ENCODE data around the gene KCNIP1. TPM values are rescaled to one million over a fixed set of nuclear protein-coding genes. Genes with fewer than 3 reads are reported as not detected.

Gene KCNIP1
- total RNA-seq, 1 donor = not detected

DNA sequence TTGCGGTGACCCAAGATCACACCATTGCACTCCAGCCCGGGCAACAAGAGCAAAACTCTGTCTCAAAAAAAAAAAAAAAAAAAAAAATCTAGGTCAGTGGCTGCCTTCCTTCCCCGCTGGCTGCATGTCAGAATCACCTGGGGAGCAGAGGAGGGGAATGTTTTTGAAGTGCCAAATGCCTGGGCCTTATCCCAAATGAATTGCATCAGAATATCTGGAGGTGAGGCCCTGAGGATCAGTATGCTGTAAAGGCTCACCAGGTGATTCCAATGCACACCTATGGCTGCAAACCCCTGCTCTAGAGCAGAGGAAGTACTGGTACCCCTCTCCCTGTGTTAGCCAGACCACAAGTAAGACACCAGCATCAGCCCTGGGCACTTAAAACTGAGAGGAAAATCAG is 235.0 kb downstream of the KCNIP1 start:
- H3K4me1 ChIP-seq (ENCODE audit: insufficient read depth, low read length) = no peaks in the 10 kb centered on the region
- H3K27me3 ChIP-seq (ENCODE audit: insufficient read depth, low read length) = peaks cover 2% of the 10 kb centered on the region
- H3K4me3 ChIP-seq (ENCODE audit: low read length) = no peak overlapping the region
- H3K9me3 ChIP-seq (ENCODE audit: low read depth, low read length) = no peaks in the 10 kb centered on the region

DNA sequence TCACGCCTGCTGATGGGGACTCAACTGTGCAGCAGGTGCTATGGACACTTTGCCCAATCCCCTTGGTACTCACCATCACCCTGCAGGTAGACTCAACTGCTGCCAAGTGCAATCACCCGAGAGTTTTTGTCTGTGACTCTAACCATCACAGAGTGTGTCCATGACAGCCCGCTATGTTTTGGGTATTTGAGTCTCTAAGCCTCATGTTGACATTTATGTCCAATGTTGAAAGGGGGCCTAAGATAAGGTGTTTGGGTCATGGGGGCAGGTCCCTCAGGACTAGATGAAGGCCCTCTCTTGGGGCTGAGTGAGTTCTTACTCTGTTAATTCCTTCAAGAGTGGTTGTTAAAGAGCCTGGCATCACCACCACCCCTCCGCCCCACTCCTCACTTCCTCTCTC is 235.6 kb downstream of the KCNIP1 start:
- Histone ChIP-seq H3K4me1 (ENCODE audit: insufficient read depth, low read length) (no peaks in the 10 kb centered on the region), H3K4me3 (ENCODE audit: low read length) (no peak overlapping the region), H3K9me3 (ENCODE audit: low read depth, low read length) (no peaks in the 10 kb centered on the region), H3K27me3 (ENCODE audit: insufficient read depth, low read length) (peaks cover 5% of the 10 kb centered on the region)

DNA sequence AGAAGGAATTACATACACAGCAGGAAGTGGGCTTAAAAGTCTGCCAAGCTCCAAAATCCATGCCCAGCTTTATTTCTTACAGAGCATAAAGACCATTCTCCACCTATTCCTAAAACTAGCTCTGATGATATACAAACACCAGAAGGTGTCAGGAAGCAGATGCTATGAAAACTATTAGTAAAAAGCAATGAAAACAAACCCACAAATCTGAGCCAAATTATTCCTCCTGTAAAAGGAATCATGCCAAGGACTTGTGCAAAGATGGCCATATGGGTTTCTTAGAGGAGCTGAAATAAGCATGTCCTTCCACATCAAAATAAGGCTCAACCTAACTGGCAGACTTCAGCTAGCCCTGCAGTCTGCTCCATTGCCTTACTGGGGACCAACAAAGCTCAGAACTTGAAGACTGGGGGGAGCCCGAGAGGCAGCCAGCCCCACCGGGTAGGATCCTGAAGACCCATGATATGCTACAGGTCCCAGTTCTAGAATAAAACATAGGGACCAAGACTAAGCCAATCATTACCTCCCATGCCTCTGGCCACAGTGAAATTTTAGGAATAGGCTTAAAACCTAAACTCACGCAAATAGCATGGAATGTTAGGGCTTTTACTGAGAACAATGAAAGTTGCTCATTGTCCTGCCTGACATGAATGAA is 236.9 kb downstream of the KCNIP1 start:
- Histone ChIP-seq H3K9me3 (ENCODE audit: low read depth, low read length) (no peaks in the 10 kb centered on the region), H3K4me1 (ENCODE audit: insufficient read depth, low read length) (no peaks in the 10 kb centered on the region), H3K27me3 (ENCODE audit: insufficient read depth, low read length) (peaks cover 10% of the 10 kb centered on the region), H3K4me3 (ENCODE audit: low read length) (no peak overlapping the region)

DNA sequence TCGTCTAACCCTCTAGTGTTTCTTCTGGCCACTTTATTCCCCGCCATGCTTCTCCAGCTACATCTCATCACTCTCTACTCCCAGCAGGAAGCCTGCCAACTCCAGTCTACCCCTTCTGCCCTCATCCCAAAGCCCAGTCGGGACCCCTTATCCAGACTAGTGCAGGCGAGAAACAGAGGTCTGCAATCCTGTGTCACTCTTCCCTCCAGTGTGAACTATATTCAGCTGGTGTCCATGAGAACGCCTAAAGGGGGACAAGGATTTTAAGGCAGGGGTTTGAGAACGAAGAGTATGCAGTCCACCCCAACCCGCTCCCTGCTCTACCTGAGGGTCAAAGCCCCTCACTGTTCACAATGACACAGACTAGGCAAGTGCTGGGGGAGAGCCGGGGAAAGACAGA is 238.0 kb downstream of the KCNIP1 start:
- peaks cover 10% of the 10 kb centered on the region for H3K27me3 ChIP-seq (ENCODE audit: insufficient read depth, low read length)
- H3K9me3 ChIP-seq (ENCODE audit: low read depth, low read length) = no peaks in the 10 kb centered on the region
- H3K4me1 ChIP-seq (ENCODE audit: insufficient read depth, low read length) = no peaks in the 10 kb centered on the region
- H3K4me3 ChIP-seq (ENCODE audit: low read length) = no peak overlapping the region

DNA sequence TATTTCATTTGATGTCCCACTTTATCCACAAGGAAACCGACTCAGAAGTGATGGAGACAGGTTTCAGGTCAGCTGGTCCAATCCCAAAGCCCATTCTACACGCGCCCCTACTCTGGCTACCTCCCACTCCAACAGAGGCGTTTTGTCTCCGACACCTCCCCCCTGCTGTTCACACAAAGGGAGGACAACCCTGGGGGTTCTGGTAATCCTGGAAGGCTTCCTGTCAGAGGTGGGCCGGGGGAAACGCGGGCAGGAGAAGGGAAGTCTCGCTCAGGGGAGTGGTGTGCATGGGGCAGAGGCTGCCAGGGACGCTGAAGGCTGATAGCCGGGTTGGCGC is 240.0 kb downstream of the KCNIP1 start:
- Histone ChIP-seq H3K27me3 (ENCODE audit: insufficient read depth, low read length) (peaks cover 10% of the 10 kb centered on the region), H3K4me3 (ENCODE audit: low read length) (no peak overlapping the region), H3K4me1 (ENCODE audit: insufficient read depth, low read length) (no peaks in the 10 kb centered on the region), H3K9me3 (ENCODE audit: low read depth, low read length) (no peaks in the 10 kb centered on the region)

DNA sequence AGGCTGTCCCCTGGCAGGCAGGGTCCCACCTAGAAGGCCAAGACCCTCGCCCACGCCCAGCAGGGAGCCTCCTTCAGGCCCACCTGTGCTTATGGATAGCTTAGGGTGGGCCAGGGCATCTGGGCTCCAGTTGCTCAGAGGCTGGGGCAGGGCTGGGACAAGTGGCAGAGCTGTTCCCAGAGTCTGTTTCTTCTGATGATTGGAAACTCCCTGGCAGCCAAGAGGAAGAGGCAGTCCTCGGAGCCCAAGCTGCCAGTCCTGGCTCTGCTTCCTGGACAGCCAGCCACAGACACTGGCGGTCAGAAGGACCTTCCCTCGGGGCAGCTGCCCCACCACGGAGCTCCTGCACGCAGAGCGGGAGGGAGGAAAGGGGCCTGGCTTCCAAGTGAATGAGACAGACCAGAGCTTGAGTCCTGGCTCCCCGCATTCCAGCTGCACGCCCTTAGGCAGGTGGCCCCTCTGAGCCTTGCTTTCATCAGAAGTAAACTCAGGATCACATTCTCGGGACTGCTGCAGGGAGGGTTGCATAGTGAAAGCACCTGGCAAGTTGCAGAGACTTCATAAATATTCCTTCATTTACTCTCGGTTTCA is 241.8 kb downstream of the KCNIP1 start:
- H3K4me3 ChIP-seq (ENCODE audit: low read length) = no peak overlapping the region
- H3K27me3 ChIP-seq (ENCODE audit: insufficient read depth, low read length) = peaks cover 10% of the 10 kb centered on the region
- H3K4me1 ChIP-seq (ENCODE audit: insufficient read depth, low read length) = no peaks in the 10 kb centered on the region
- H3K9me3 ChIP-seq (ENCODE audit: low read depth, low read length) = no peaks in the 10 kb centered on the region

DNA sequence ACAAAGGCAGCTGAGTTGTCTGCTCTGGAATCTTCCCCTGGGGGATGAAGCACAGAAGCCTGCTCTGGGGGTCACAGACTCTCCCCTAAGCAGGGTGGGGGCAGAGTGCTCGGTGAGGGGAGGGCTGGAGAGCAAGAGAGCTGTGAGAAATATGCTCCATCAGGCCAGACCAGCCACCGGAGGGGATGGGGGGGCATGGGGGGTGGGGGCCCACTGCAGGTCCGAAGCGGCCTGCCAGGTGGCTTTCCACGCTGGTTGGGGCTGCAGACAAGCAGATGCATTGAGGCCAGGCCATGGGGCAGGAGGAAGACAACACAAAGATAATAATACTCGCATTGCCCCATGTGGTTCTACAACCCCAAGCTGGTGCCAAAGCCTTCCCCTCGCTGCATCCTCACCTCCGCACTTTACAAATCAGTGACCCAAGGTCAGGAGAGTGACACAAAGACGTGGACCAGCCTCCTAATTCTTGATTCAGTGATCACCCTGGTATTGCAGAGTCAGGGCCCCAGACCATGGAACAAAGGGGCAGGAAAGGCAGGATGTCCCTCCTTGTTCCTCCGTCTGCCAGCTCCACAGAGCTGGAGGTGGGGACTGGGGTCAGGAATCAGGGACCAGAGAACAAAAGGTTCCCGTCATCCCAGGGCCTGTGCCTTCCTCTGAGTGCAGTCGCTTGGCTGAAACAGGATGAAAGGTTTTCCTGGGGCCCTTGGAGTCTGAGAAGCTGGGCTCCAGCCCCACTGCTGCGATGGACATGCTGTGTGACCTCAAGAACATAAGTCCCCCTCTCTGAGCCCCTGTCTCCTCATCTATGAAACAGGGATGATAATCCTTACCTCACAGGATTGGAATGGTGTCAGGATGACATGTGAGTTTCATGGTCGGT is 242.5 kb downstream of the KCNIP1 start:
- no peaks in the 10 kb centered on the region for H3K4me1 ChIP-seq (ENCODE audit: insufficient read depth, low read length)
- H3K27me3 ChIP-seq (ENCODE audit: insufficient read depth, low read length) = peaks cover 10% of the 10 kb centered on the region
- no peak overlapping the region for H3K4me3 ChIP-seq (ENCODE audit: low read length)
- no peaks in the 10 kb centered on the region for H3K9me3 ChIP-seq (ENCODE audit: low read depth, low read length)

DNA sequence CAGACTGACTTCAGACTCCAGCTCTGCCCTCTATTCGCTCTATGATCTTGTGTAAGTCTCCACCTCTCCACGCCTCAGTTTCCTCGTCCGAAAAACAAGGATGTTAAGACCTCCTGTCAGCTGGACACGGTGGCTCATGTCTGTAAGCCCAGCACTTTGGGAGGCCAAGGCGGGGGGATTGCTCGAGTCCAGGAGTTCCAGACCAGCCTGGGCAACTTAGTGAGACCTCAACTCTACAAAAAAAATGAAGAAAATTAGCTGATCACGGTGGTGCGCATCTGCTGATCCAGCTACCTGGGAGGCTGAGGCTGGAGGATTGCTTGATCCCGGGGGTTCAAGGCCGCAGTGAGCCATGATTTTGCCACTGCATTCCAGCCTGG is 243.1 kb downstream of the KCNIP1 start:
- no peaks in the 10 kb centered on the region for H3K9me3 ChIP-seq (ENCODE audit: low read depth, low read length)
- H3K4me3 ChIP-seq (ENCODE audit: low read length) = no peak overlapping the region
- no peaks in the 10 kb centered on the region for H3K4me1 ChIP-seq (ENCODE audit: insufficient read depth, low read length)
- peaks cover 10% of the 10 kb centered on the region for H3K27me3 ChIP-seq (ENCODE audit: insufficient read depth, low read length)

DNA sequence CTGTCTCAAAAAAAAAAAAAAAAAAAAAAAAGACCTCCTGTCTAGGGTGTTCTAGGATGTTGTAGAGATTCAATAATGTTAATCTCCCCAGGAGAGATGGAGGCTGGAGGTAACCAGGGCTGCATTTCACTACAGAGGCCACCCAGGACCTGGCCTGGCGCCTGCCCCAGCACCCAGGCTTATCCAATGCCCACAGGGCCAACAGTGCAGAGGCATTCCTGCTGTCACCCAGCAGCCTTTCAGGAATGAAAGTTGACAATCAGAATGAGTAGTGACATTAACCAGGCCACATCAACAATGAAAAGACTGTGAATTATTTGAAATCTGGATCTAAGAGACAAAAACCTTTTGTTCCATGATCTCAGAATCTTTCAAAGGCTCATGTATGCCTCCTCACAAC is 243.5 kb downstream of the KCNIP1 start:
- no peaks in the 10 kb centered on the region for H3K4me1 ChIP-seq (ENCODE audit: insufficient read depth, low read length)
- no peak overlapping the region for H3K4me3 ChIP-seq (ENCODE audit: low read length)
- peaks cover 10% of the 10 kb centered on the region for H3K27me3 ChIP-seq (ENCODE audit: insufficient read depth, low read length)
- H3K9me3 ChIP-seq (ENCODE audit: low read depth, low read length) = no peaks in the 10 kb centered on the region

DNA sequence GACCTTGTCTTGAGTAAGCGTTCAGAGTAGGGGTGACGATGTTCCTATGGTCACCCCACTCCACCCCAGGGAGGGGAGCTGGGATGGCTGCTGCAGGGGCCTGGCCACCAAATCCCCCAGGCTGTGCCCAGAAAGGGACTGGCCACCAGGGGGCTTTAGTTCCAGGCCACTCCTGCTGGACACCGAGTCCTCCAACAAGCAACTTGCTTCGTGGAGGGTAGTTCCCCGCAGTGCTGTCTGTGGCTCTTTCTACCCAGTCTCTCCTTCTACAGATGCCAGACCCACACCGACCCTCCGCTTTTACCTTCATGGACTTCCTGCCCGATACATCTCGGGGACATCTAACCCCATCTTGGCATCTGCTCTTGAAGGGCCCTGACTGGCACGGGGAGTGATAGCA is 244.0 kb downstream of the KCNIP1 start:
- no peak overlapping the region for H3K4me3 ChIP-seq (ENCODE audit: low read length)
- H3K9me3 ChIP-seq (ENCODE audit: low read depth, low read length) = no peaks in the 10 kb centered on the region
- H3K27me3 ChIP-seq (ENCODE audit: insufficient read depth, low read length) = peaks cover 10% of the 10 kb centered on the region
- no peaks in the 10 kb centered on the region for H3K4me1 ChIP-seq (ENCODE audit: insufficient read depth, low read length)

DNA sequence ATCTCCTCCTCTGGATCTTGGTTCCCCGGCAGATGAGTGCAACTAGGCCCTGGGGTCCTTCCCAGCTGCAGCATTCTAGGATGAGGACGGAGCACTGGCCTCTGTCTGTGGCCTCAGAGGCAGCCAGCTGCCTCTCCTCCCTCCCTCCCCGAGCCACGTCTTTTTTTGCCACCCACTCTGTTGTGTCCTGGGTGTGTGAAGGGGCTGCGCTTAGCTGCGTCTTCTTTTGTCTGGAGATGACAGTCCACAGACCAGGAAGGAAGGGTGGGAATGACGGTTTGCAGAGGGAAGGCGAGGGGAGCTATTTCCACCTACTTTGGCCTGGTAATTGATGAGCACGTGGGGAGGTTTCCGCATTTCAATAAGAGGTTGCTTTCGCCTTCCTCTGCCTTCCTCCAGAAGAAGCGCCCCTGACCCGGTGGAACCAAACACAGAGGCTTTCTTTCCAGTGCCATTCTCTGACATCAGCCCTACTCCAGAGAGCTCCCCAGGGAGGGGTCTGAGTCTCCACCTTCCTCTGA is 245.2 kb downstream of the KCNIP1 start:
- no peaks in the 10 kb centered on the region for H3K4me1 ChIP-seq (ENCODE audit: insufficient read depth, low read length)
- no peaks in the 10 kb centered on the region for H3K9me3 ChIP-seq (ENCODE audit: low read depth, low read length)
- peaks cover 6% of the 10 kb centered on the region for H3K27me3 ChIP-seq (ENCODE audit: insufficient read depth, low read length)
- no peak overlapping the region for H3K4me3 ChIP-seq (ENCODE audit: low read length)

DNA sequence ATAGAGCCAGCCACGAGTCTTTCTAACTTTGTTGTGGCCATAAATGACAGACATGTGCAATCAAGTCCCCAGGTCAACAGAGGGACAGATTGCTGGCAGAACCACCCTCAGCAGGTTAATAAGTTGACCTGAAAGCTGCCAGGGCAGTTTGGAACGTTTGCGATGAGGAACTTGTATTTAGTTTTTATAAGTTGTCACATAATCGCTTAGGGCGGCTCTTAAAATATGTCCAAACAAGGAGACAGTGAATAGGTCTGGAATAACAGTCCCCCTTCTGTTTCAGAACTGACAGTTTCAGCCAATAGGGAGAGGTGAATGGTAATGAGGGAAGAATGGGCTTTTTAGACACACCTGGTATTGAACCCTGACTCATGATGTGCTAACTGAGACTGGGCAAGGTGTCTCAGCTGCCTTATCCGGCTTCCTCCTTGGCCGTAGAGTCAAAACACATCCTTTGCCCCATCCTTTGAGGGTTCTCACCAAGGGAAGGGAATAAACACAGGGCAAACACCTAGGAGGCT is 246.2 kb downstream of the KCNIP1 start:
- Histone ChIP-seq H3K4me3 (ENCODE audit: low read length) (no peak overlapping the region), H3K9me3 (ENCODE audit: low read depth, low read length) (no peaks in the 10 kb centered on the region), H3K27me3 (ENCODE audit: insufficient read depth, low read length) (peaks cover 4% of the 10 kb centered on the region), H3K4me1 (ENCODE audit: insufficient read depth, low read length) (no peaks in the 10 kb centered on the region)

DNA sequence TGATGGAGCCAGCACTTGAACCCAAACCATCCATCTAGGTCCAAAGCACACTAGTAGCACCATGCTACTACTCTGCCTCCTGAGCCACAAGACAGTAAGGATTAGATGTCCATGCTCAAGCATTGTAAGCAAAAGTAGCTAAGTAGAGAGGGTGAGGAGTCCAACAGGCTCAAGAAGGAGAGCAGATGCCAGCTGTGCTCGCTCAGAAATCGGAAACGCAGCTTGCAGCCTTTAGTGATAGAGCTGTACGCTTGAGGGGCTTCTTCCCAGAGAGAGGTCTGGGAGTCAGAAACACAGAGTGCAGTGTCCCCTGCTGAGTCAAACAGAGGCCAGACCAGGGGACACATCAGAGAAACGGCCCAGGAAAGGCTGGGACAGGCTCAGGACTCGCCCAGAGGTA is 247.0 kb downstream of the KCNIP1 start:
- no peaks in the 10 kb centered on the region for H3K27me3 ChIP-seq (ENCODE audit: insufficient read depth, low read length)
- no peaks in the 10 kb centered on the region for H3K9me3 ChIP-seq (ENCODE audit: low read depth, low read length)
- no peak overlapping the region for H3K4me3 ChIP-seq (ENCODE audit: low read length)
- no peaks in the 10 kb centered on the region for H3K4me1 ChIP-seq (ENCODE audit: insufficient read depth, low read length)

DNA sequence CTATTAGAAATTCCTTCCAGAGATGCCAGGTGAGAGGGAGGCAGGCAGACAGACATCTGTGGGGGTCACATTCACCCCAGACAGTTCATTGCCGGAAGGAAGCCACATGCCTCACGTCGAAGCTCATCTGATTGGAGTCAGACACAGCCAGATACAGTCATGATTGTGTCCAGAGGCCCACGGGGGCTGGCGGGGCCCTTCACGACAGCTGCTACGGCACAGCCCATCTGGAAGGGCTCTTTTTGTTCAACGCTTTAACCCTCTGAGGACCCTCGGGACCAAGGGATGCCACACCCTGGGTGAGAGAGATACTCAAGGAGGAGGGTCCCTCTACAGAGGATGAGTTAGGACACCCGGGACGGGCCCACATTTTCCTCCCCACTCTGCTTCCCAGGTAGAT is 247.8 kb downstream of the KCNIP1 start:
- Histone ChIP-seq H3K4me1 (ENCODE audit: insufficient read depth, low read length) (no peaks in the 10 kb centered on the region), H3K4me3 (ENCODE audit: low read length) (no peak overlapping the region), H3K27me3 (ENCODE audit: insufficient read depth, low read length) (no peaks in the 10 kb centered on the region)

More for the DNA sequence above, 247.8 kb downstream of the KCNIP1 start:
- no peaks in the 10 kb centered on the region for H3K9me3 ChIP-seq (ENCODE audit: low read depth, low read length)

All from mononuclear cell (primary cell).